AG09319 (cell line): ENCODE measurements around the gene SIGLEC1.

Experiments
- DNase-seq: peaks from one replicate; pipeline ENCODE4 v3.0.0-alpha.2; 2010; ENCODE audit warnings: low read depth; ENCODE audit errors: extremely low read depth
- CTCF ChIP-seq: IDR thresholded peaks from 2 replicates; pipeline ENCODE4 v1.5.1; 2011; ENCODE audit warnings: low read depth, mild to moderate bottlenecking, inconsistent platforms, low read length, moderate library complexity

The SIGLEC1 gene

GRCh38 chr20:3677733-3678132 lies 34.7 kb downstream of the SIGLEC1 start:
- no peak for DNase-seq

GRCh38 chr20:3674995-3675900 lies 37.2 kb downstream of the SIGLEC1 start:
- no peak for DNase-seq
- no peak for TF ChIP-seq CTCF

More at GRCh38 chr20:3677733-3678132, 34.7 kb downstream of the SIGLEC1 start:
- TF ChIP-seq CTCF: no peak

GRCh38 chr20:3674447-3674846 lies 38.0 kb downstream of the SIGLEC1 start:
- TF ChIP-seq CTCF: no peak
- DNase-seq: no peak

GRCh38 chr20:3673221-3674070 lies 39.0 kb downstream of the SIGLEC1 start:
- DNase-seq: no peak
- no peak for TF ChIP-seq CTCF

GRCh38 chr20:3672547-3673171 lies 39.7 kb downstream of the SIGLEC1 start:
- no peak for TF ChIP-seq CTCF
- DNase-seq: no peak

- no peak for TF ChIP-seq CTCF
- no peak for DNase-seq
These were observed 40.3 kb downstream of the SIGLEC1 start for GRCh38 chr20:3671986-3672546.
